ENCODE results near the gene ARHGAP44.

- TF ChIP-seq CTCF (IDR thresholded peaks at IDR 0.05) (no peak), POLR2AphosphoS5 (IDR thresholded peaks at IDR 0.05) (no peak), POLR2A (IDR thresholded peaks at IDR 0.05) (no peak), EP300 (IDR thresholded peaks at IDR 0.05) (no peak)
Measured at GRCh38 chr17:13035420-13035819, 246.1 kb downstream of the ARHGAP44 start.
